ENCODE measurements around the gene METTL9.
"Not testable (repeated sequence)": the region's sequence is repeated elsewhere in the genome, so short reads cannot be mapped to it uniquely, and the experiment has no call there.

Gene METTL9

DNA sequence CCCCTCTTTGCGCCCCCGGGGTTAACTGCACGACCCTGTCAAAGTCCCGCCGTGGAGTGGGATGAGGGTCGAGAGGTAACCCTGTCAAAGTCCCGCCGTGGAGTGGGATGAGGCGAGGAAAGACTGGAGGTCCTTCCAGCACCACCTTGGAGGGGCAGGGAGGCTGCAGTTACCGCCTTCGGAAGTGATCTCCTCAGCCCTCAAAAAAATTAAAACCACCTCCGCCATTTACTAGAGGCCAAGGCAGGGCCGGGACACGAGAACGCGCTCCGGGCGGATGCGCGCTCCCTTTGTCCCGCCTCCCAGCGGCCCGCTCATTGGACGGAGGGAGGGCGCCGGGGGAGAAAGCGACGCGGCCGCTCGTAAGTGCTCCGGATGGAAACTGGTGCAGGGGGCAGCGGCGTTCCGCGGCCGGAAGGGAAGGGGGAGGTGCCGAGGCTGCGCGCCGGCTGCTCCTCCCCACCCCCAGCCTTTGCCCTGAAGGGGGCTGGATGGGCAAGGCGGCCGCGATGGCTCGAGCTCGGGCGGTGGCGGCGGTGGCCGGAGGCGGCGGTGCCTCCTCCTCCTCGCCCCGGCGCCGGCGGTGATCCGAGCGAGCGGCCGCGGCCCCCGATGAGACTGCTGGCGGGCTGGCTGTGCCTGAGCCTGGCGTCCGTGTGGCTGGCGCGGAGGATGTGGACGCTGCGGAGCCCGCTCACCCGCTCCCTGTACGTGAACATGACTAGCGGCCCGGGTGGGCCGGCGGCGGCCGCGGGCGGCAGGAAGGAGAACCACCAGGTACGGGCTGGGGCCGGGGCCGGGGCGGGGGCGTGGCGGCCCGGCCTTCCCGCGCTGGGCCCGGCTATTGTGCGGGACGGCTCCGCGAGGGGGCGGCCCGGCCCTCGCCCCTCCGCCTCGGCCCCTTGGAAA lies at the start of gene METTL9:
METTL9 (plus strand) TSS at position 456 of the 909 bp plus-strand sequence; CDS start at position 613, 157 bp downstream.
- DNase-seq (ENCODE audit: low spot score), result peak; percentile 76

- not testable (repeated sequence) for DNase-seq (ENCODE audit: low spot score)
These were observed 49.4 kb upstream of the METTL9 start for GRCh38 chr16:21549975-21550374.

DNA sequence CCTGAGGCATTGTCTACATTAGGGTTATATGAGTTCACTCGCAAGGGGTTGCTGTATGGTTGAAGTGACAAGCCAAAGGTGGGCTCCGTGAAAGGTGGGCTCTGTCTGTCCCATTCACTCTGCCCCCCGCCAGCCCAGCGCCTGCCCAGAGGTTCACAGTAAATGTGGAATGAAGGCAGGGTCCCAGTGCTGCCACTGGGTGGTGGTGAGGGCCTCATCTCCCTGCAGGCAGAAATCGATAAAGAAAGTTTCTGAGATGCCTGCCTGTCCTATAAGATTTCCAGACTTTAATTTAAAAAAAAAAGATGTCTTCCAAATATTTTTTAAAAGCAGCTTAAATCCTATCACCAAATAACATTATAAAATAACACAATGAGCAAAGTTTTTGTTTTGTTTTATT lies 48.9 kb upstream of the METTL9 start:
- not testable (repeated sequence) for DNase-seq (ENCODE audit: low spot score)

GRCh38 chr16:21551076-21551475 lies 48.3 kb upstream of the METTL9 start:
- not testable (repeated sequence) for DNase-seq (ENCODE audit: low spot score)

DNA sequence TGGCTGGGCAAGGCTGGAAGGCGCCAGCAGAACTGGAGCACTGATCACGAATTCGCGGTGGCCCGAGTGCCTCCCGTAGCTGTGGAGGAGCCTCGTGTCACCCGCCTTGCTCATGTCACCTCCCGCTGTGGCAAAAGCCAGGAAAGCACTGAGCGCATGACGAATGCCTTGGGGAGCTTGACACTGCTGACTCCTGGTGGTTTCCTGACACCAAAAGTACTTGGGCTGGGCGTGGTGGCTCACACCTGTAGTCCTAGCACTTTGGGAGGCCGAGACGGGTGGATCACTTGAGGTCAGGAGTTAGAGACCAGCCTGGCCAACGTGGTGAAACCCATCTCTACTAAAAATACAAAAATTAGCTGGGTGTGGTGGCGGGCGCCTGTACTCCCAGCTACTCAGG lies 47.8 kb upstream of the METTL9 start:
- DNase-seq (ENCODE audit: low spot score), result not testable (repeated sequence)

DNA sequence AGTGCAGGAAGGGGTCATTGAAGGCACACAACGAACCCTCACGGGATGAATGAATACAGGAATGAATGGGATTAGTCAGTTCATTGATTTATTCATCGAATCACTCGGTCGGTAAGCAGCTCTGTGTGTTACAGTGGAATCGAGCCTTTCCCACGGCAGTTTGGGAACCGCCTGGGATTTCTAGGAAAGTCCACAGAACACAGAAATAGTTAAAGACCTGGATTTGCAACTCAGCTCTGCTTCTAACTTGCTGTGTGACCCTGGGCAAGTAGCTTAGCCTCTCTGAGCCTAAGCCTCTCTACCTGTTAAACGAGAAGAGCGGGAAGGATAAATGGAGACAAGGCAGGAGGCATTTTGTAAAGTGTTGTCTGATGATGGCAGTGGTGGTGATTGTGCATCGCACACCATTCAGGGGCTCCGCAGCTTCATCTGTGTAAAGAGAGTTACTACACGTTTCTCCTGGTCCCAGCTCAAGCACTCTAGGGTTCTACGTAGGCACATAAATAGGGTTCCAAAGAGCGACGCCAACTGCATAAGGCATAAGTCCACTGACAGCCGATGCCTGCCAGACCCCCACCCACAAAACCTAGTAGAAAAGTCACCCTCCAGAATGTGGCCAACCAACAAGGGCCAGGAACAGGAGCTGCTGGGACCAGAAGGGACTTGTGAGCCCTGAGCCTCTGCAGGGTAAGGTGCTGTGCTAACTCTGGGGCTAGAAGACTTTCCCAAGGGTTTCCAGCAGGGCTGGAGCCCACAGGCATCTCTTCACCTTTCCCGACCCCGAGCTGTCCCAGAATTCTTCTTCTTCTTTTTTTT lies 45.7 kb upstream of the METTL9 start:
- not testable (repeated sequence) for DNase-seq (ENCODE audit: low spot score)

GRCh38 chr16:21554795-21555585 lies 44.4 kb upstream of the METTL9 start:
- peak; percentile 80 for DNase-seq (ENCODE audit: low spot score)

- not testable (repeated sequence) for DNase-seq (ENCODE audit: low spot score)
These were observed 43.8 kb upstream of the METTL9 start for GRCh38 chr16:21555621-21556020.

DNA sequence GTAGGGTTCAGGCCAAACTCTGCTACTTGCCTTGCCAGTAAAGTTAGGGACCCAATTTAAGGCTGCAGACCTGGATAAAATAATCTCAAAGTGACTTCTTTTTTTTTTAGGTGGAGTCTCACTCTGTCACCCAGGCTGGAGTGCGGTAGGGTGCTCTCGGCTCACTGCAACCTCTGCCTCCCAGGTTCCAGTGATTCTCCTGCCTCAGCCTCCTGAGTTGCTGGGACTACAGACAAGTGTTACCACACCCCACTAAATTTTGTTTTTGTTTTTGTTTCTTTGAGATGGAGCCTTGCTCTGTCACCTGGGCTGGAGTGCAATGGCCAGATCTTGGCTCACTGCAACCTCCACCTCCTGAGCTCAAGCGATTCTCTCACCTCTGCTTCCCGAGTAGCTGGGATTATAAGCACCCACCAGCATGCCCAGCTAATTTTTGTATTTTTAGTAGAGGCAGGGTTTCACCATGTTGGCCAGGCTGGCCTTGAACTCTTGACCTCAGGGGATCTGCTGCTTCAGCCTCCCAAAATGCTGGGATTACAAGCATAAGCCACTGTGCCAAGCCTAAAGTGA lies 43.3 kb upstream of the METTL9 start:
- not testable (repeated sequence) for DNase-seq (ENCODE audit: low spot score)

DNA sequence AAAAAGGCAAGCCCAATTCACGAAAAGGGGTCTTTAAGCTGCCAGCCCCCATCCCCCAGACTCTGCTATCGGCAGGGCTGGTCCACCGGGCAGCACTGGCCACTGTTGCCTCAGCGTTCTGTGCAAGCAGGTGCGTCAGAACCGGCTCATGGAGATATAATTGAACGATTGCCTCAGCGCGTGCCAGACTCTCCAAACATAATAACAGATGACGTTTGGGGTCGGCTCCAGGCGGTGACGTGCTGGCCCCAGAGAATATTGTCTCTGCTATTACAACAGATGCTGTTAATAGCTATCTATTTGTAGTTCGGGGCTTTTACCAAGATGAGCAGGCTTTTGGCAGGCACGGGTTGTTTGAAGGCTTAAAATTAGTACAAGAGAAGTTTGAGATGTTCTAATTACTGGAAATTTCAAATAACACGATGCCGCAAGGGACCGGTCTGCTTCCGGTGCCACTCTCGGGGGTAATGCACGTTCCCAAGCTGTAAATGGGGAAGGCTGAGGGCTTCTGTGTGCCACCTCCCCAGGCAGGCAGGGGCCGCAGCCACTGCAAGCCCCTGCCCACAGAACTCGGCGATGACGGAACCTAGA lies 42.6 kb upstream of the METTL9 start:
- not testable (repeated sequence) for DNase-seq (ENCODE audit: low spot score)

- DNase-seq (ENCODE audit: low spot score), result no peak
These were observed 38.9 kb upstream of the METTL9 start for GRCh38 chr16:21560462-21560861.

DNA sequence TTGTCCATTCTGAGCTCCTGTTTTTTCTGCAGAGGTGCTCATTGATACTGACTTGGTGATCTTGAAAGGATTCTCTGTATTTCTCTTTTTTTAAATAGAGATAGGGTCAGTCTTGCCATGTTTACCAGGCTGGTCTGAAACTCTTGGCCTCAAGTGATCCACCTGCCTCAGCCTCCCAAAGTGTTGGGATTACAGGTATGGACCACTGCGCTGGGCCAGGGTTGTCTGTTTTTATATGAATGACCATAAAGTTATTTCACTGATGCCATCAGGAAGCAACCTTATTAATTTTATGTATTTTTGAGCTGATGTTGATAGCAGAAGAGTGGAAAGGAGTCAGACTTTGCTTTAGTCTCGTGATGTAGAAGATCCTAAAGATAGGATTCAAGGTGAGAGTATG lies 35.7 kb upstream of the METTL9 start:
- no peak for DNase-seq (ENCODE audit: low spot score)

GRCh38 chr16:21564367-21564766 lies 35.0 kb upstream of the METTL9 start:
- DNase-seq (ENCODE audit: low spot score), result not testable (repeated sequence)

- DNase-seq (ENCODE audit: low spot score), result no peak
These were observed 33.9 kb upstream of the METTL9 start for GRCh38 chr16:21565507-21565860.

DNA sequence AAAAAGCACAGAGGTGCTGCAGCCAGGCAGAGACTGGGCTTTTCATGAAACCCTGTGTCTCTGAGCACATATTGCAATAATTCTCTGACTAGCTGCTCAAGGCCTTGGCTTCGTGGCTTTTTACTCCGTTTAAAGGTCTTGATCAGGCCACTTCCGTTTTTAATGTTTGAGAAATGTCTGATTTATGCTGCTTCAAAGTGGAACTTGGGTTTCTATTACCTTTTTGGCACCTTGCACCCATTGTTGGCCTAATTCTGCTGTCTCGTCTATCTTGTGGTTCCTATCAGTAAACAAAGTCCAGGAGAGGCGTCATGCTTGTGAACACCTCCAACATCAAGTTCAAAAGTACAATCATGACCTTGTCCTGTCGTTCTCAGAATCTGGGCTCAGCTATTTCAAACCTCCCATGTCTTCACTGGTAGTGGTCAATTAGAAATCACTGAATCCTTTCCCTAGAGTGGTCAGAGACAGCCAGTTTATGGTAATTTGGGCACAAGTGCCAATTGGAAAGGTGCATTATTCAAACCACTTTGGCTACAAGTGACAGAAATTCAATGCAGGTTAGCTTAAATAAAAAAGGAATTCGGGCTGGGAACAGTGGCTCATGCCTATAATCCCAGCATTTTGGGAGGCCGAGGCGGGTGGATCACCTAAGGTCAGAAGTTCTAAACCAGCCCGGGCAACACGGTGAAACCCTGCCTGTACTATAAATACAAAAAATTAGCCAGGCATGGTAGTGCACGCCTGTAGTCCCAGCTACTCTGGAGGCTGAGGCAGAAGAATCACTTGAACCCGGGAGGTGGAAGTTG lies 33.3 kb upstream of the METTL9 start:
- no peak for DNase-seq (ENCODE audit: low spot score)

GRCh38 chr16:21566891-21567414 lies 32.4 kb upstream of the METTL9 start:
- DNase-seq (ENCODE audit: low spot score), result no peak

DNA sequence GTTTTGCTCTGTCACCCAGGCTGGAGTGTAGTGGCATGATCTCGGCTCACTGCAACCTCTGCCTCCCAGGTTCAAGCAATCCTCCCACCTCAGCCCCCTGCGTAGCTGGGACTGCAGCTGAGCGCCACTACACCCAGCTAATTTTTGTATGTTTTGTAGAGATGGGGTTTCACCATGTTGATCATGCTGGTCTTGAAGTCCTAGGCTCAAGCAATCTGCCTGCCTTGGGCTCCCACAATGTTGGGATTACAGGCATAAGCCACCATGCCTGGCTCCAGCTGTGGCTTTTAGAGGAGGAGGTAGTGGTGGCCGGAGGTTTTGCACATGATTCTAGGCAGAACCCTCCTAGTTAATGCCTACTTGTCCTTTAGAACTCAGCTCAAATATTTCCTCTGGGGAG lies 31.9 kb upstream of the METTL9 start:
- not testable (repeated sequence) for DNase-seq (ENCODE audit: low spot score)

- DNase-seq (ENCODE audit: low spot score), result no peak
These were observed 30.7 kb upstream of the METTL9 start for GRCh38 chr16:21568502-21569189.

DNA sequence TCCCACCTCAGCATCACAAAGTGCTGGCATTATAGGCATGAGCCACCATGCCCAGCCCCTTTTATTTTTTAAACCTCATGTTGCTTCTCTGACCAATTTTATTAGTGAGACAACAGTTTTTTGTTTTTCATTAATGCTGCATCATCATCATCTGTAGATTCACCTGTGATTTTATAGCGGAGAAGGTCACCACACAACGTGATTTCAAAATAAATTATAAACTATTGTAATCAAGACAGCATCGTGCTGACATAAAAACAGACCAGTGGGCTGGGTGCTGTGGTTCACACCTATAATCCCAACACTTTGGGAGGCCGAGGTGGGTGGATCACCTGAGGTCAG lies 28.7 kb upstream of the METTL9 start:
- no peak for DNase-seq (ENCODE audit: low spot score)

DNA sequence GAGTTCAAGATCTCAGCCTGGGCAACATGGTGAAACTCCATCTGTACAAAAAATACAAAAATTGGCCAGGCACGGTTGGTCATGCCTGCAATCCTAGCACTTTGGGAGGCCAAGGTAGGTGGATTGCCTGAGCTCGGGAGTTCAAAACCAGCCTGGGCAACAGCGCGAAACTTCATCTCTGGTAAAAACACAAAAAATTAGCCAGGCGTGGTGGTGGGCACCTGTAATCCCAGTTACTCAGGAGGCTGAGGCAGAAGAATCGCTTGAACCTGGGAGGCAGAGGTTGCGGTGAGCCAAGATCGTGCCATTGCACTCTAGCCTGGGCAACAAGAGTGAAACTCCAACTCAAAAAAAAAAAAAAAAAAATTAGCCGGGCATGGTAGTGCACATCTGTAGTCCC lies 25.9 kb upstream of the METTL9 start:
- DNase-seq (ENCODE audit: low spot score), result not testable (repeated sequence)
